H1 (cell line): ENCODE data around the gene HPD. TPM values are rescaled to one million over a fixed set of nuclear protein-coding genes. Genes with fewer than 3 reads are reported as not detected.

ENCODE experiments used
- BACH1 ChIP-seq: IDR thresholded peaks from 2 replicates; pipeline ENCODE4 v1.6.1; 2012; ENCODE audit warnings: low read length, improper control_type of control experiment
- RNF2 ChIP-seq: fragments of 200-900, 300-1000 bp; sonication (generic); IDR thresholded peaks from 2 replicates; pipeline ENCODE4 v1.7.1; 2016; ENCODE audit warnings: borderline replicate concordance, low read depth, mild to moderate bottlenecking, antibody characterized with exemption, low read length; ENCODE audit not compliant: poor library complexity, severe bottlenecking; ENCODE audit errors: missing control alignments
- polyA plus RNA-seq, 7 experiments: library from polyadenylated mRNA; depleted of rRNA in 3 of 7; stranded (reverse) in 5 of 7; unstranded in 2 of 7; fragments of >200 nt in 5 of 7; fragments of 200-250 nt in 2 of 7; gene quantifications; 1 replicate in 5 of 7; 2 replicates in 1 of 7; 4 replicates in 1 of 7; pipeline versions ENCODE4 v1.2.1 to v1.2.3, GENCODE V29; 2011 to 2013; ENCODE audit warnings: missing spikeins in 2 of 7, mixed read lengths in 2 of 7
- total RNA-seq: library from RNA; stranded (reverse); fragmentation: NEBNext Ultra II Directional; extraction: Animal tissue kit (Norgen Biotek cat#: 25700); gene quantifications from 2 replicates; pipeline ENCODE4 v1.2.1, GENCODE V29; 2021

Gene HPD
- total and polyA plus RNA-seq, 2 of the 8 experiments (the other 6 are each of a cell fraction or from before 2014, with no cell fraction given), result 0.48 to 0.56 TPM

DNA sequence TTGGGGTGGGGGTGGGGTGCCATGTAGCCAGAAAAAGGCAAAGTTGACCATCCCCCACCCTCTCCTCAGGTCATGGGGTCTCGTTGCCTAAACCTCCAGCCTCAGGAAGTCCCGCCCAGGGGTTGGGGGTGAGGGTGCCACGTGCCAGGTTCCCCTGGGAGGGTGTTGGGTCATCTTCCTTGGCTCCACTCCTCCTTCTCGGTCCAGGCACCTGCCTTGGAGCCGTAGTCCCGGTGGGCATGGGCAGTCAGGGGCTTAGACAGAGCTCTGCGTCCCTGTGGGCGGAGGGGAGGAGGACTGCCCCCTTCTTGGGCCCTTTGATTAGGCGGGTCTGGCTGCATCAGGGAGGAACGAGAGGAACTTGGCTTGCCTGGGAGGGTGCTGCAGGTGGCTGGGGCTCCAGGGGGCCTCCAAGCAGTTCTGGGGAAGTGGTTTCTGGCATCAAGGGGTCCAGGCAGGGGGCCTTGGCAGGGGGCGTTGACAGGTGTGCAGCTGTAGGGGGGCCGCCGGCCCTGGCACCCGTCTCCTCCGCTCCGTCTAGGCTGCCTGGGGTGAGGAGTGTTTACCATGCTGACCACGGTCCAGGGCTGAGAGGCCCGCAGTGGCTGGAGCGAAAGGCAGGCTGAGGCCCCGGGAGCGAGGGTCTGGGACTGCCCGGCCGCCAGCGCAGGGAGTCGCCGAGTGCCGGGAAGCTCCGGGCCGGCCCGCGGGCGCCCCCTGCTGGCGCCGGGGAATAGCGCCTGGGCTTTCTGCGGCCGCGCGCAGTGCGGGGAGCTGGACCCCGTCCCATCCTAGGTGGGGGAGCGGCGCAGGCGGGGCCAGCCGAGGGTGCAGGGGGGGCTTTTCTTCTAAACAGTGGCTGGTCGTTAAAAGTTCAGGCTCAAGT lies 47.0 kb downstream of the HPD start (continued):
- TF ChIP-seq RNF2 (no peak), BACH1 (no peak)
